Right lung (tissue), 5 donors: ENCODE data around the gene STPG3. TPM values are rescaled to one million over a fixed set of nuclear protein-coding genes. Genes with fewer than 3 reads are reported as not detected.

Experiments
- DNase-seq, 2 donors: peaks; one replicate each; pipeline ENCODE4 v3.0.0-alpha.2; 2013
- polyA plus RNA-seq, 5 donors: library from polyadenylated mRNA; unstranded; fragments of 120-200 nt; gene quantifications; one replicate each; pipeline versions ENCODE4 v1.2.1 to v1.2.3, GENCODE V29; 2013; ENCODE audit warnings: inconsistent platforms in 1 of 5, low replicate concordance in 1 of 5; ENCODE audit not compliant: insufficient read length in 5 of 5, insufficient read depth in 1 of 5

STPG3 gene
- polyA plus RNA-seq, 5 donors: 0.26 to 1.5 (median 0.98) TPM

- no peak for DNase-seq
Observed at GRCh38 chr9:137300567-137301080, 49.5 kb downstream of the STPG3 start.

GRCh38 chr9:137301081-137301947 is 50.2 kb downstream of the STPG3 start:
- DNase-seq: no peak

DNA sequence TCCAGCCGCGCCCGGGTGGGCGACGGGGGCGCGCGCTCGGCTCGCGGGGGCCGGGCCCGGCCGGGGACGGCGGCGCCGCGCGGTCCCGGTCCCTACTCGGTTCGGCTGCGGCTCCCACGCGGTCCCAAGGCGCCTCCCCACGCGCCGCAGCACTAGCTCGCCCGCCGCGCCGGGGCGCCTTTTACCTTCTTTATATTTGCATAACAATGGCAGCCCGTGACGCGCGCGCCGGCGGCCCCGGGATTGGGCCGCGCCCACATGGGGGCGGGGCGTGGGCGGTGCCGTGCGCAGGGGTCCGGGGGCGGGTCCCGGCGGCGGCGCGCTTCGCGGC is 51.0 kb downstream of the STPG3 start, which contains the start of gene NRARP:
Gene NRARP (minus strand): TSS at position 154 of the 331 bp plus-strand sequence. CDS start 343 bp downstream, outside the sequence.
- peak; percentile 81 to 83 for DNase-seq

GRCh38 chr9:137302449-137303150 is 51.5 kb downstream of the STPG3 start:
- no peak for DNase-seq

Other genes starting within 250 kb of the STPG3 start
- gene ABCA2, start 223.0 kb upstream of the STPG3 start, polyA plus RNA-seq: 10 to 100 TPM; 16.0 to 35.7 (median 21.0) TPM
- gene FUT7, start 219.2 kb upstream of the STPG3 start, polyA plus RNA-seq: under 1 TPM in 1 of 5 donors, not detected in 4; 0.08 TPM
- gene NPDC1, start 205.1 kb upstream of the STPG3 start, polyA plus RNA-seq: 10 to 100 TPM; 20.6 to 61.5 (median 33.8) TPM
- 1 to 10 TPM; 2.0 to 5.4 (median 3.2) TPM for gene ENTPD2, start 197.2 kb upstream of the STPG3 start, polyA plus RNA-seq
- gene SAPCD2, start 180.7 kb upstream of the STPG3 start, polyA plus RNA-seq: 10 to 100 TPM in 3 of 5 donors, 1 to 10 TPM in 2; 8.9 to 13.7 (median 10.3) TPM
- gene UAP1L1, start 173.8 kb upstream of the STPG3 start, polyA plus RNA-seq: 1 to 10 TPM; 4.6 to 8.4 (median 5.6) TPM
- 10 to 100 TPM; 50.7 to 68.6 (median 60.1) TPM for gene MAN1B1, start 164.3 kb upstream of the STPG3 start, polyA plus RNA-seq
- 10 to 100 TPM; 27.2 to 50.4 (median 48.6) TPM for gene DPP7, start 136.6 kb upstream of the STPG3 start, polyA plus RNA-seq
- under 1 TPM; 0.12 to 0.51 (median 0.23) TPM for gene GRIN1, start 112.1 kb upstream of the STPG3 start, polyA plus RNA-seq
- gene LRRC26, start 81.2 kb upstream of the STPG3 start, polyA plus RNA-seq: under 1 TPM in 4 of 5 donors, not detected in 1; 0.23 to 0.49 (median 0.37) TPM
- not detected for gene TMEM210, start 79.2 kb upstream of the STPG3 start, polyA plus RNA-seq
- 10 to 100 TPM; 34.4 to 53.0 (median 44.4) TPM for gene ANAPC2, start 62.7 kb upstream of the STPG3 start, polyA plus RNA-seq
- gene SSNA1, start 62.6 kb upstream of the STPG3 start, polyA plus RNA-seq: 10 to 100 TPM; 34.4 to 69.2 (median 43.9) TPM
- 10 to 100 TPM in 2 of 5 donors, 1 to 10 TPM in 3; 5.9 to 12.1 (median 7.6) TPM for gene TPRN, start 50.5 kb upstream of the STPG3 start, polyA plus RNA-seq
- gene TMEM203, start 45.6 kb upstream of the STPG3 start, polyA plus RNA-seq: 10 to 100 TPM; 31.5 to 40.1 (median 35.4) TPM
- gene NDOR1, start 45.6 kb upstream of the STPG3 start, polyA plus RNA-seq: 10 to 100 TPM in 2 of 5 donors, 1 to 10 TPM in 3; 6.9 to 16.1 (median 9.8) TPM
- 10 to 100 TPM in 1 of 5 donors, 1 to 10 TPM in 4; 3.2 to 10.8 (median 6.3) TPM for gene RNF208, start 29.0 kb upstream of the STPG3 start, polyA plus RNA-seq
- 1 to 10 TPM in 4 of 5 donors, under 1 TPM in 1; 0.96 to 3.0 (median 2.0) TPM for gene CYSRT1, start 26.1 kb upstream of the STPG3 start, polyA plus RNA-seq
- 1 to 10 TPM; 1.5 to 3.8 (median 3.5) TPM for gene RNF224, start 23.8 kb upstream of the STPG3 start, polyA plus RNA-seq
- gene SLC34A3, start 20.4 kb upstream of the STPG3 start, polyA plus RNA-seq: 1 to 10 TPM in 4 of 5 donors, under 1 TPM in 1; 0.84 to 2.5 (median 1.9) TPM
- 100 to 1,000 TPM; 211 to 322 (median 258) TPM for gene TUBB4B, start 10.0 kb upstream of the STPG3 start, polyA plus RNA-seq
- 10 to 100 TPM; 43.3 to 73.2 (median 55.3) TPM for gene NELFB, start 4.0 kb downstream of the STPG3 start, polyA plus RNA-seq
- 10 to 100 TPM in 3 of 5 donors, 1 to 10 TPM in 2; 6.6 to 17.8 (median 10.3) TPM for gene TOR4A, start 26.4 kb downstream of the STPG3 start, polyA plus RNA-seq
- gene NRARP, start 51.0 kb downstream of the STPG3 start, polyA plus RNA-seq: 10 to 100 TPM in 1 of 5 donors, 1 to 10 TPM in 4; 7.5 to 14.7 (median 9.0) TPM
- 10 to 100 TPM; 10.9 to 22.0 (median 15.0) TPM for gene EXD3, start 171.9 kb downstream of the STPG3 start, polyA plus RNA-seq
- gene NOXA1, start 172.1 kb downstream of the STPG3 start, polyA plus RNA-seq: 1 to 10 TPM; 3.9 to 8.4 (median 6.9) TPM
- under 1 TPM; 0.32 to 0.63 (median 0.52) TPM for gene ENTPD8, start 190.1 kb downstream of the STPG3 start, polyA plus RNA-seq
- 10 to 100 TPM; 31.1 to 46.8 (median 40.3) TPM for gene NSMF, start 208.0 kb downstream of the STPG3 start, polyA plus RNA-seq